Endothelial cell of umbilical vein (primary cell): Measurements from ENCODE around the gene FKBP2. TPM values are rescaled to one million over a fixed set of nuclear protein-coding genes. Genes with fewer than 3 reads are reported as not detected.

Experiments used
- BruUV-seq: library from RNA; stranded (reverse); fragments of 400-500 nt; replicated peaks from 2 replicates; lab custom pipeline; 2021; lab: Mats Ljungman, UMichigan
- CTCF ChIA-PET: fragments of 300-600, 350-600 bp; sonication (Branson Sonifier 250); formaldehyde crosslinking; loops from one replicate; lab custom pipeline; 2021; ENCODE audit warnings: antibody characterized with exemption, inconsistent platforms; lab: Charles Lee
- POLR2A ChIA-PET: fragments of 300-600, 350-600 bp; sonication (Branson Sonifier 250); formaldehyde crosslinking; loops from one replicate; lab custom pipeline; 2021; ENCODE audit warnings: antibody characterized with exemption, inconsistent platforms; lab: Charles Lee
- DNase-seq: peaks from one replicate; pipeline ENCODE4 v3.0.0-alpha.2; 2011; ENCODE audit warnings: low read depth, low spot score
- FAIRE-seq: peaks from 2 replicates; lab custom pipeline; 2011; peaks lifted over from hg19 to GRCh38; lab: Jason Lieb, UNC
- H2AFZ ChIP-seq: 2 replicates; pipeline ENCODE4 v1.6.0; 2012; ENCODE audit warnings: low read depth, low read length, control low read depth, inconsistent platforms
- H3K27ac ChIP-seq: 2 replicates; pipeline ENCODE4 v1.5.1; 2011; ENCODE audit warnings: low read depth, mild to moderate bottlenecking, control low read depth, low read length, moderate library complexity; ENCODE audit not compliant: insufficient read depth
- H3K27me3 ChIP-seq, 2 experiments: 2 replicates each; pipeline versions ENCODE4 v1.6.0 to v1.6.1; 2011; ENCODE audit warnings: low read length in 2 of 2, mixed read lengths in 1 of 2; ENCODE audit not compliant: control insufficient read depth in 2 of 2, insufficient read depth in 2 of 2
- H3K36me3 ChIP-seq, 2 experiments: 2 replicates in 1 of 2; 3 replicates in 1 of 2; pipeline ENCODE4 v1.5.1; 2011; ENCODE audit warnings: low read length in 2 of 2, mild to moderate bottlenecking in 1 of 2, moderate library complexity in 1 of 2; ENCODE audit not compliant: control insufficient read depth in 2 of 2, insufficient read depth in 2 of 2; ENCODE audit errors: extremely low read depth in 1 of 2
- H3K4me1 ChIP-seq: 3 replicates; pipeline ENCODE4 v1.5.1; 2011; ENCODE audit warnings: mild to moderate bottlenecking, low read length; ENCODE audit not compliant: control insufficient read depth, insufficient read depth; ENCODE audit errors: extremely low read depth
- H3K4me2 ChIP-seq: 2 replicates; pipeline ENCODE4 v1.6.1; 2011; ENCODE audit warnings: low read length, control low read depth, mixed read lengths; ENCODE audit not compliant: insufficient read depth
- H3K4me3 ChIP-seq, 3 experiments: fragments of 200-600 bp in 1 of 3; sonication (generic), shearing (Covaris generic) in 1 of 3; replicated peaks in 1 of 3; 2 replicates each; pipeline ENCODE4 v1.5.1; 2011 to 2016; ENCODE audit warnings: control low read depth in 3 of 3, low read length in 3 of 3, mild to moderate bottlenecking in 2 of 3, inconsistent platforms in 1 of 3, low read depth in 1 of 3, moderate library complexity in 1 of 3; ENCODE audit not compliant: insufficient read depth in 1 of 3
- H3K79me2 ChIP-seq: 2 replicates; pipeline ENCODE4 v1.6.0; 2012; ENCODE audit warnings: low read length, inconsistent platforms; ENCODE audit not compliant: control insufficient read depth, insufficient read depth
- H3K9ac ChIP-seq: replicated peaks from 2 replicates; pipeline ENCODE3; 2011; ENCODE audit warnings: low read length, control low read depth; ENCODE audit not compliant: insufficient read depth; ENCODE audit errors: extremely low read depth
- H3K9me1 ChIP-seq: replicated peaks from 3 replicates; pipeline ENCODE4 v1.6.0; 2011; ENCODE audit warnings: mild to moderate bottlenecking, low read length; ENCODE audit not compliant: control insufficient read depth, insufficient read depth; ENCODE audit errors: extremely low read depth
- H3K9me3 ChIP-seq: replicated peaks from 2 replicates; pipeline ENCODE4 v1.5.1; 2012; ENCODE audit warnings: low read length, inconsistent platforms; ENCODE audit not compliant: control insufficient read depth, insufficient read depth
- H4K20me1 ChIP-seq: replicated peaks from 2 replicates; pipeline ENCODE3; 2011; ENCODE audit warnings: mild to moderate bottlenecking, low read length; ENCODE audit not compliant: control insufficient read depth, insufficient read depth; ENCODE audit errors: extremely low read depth
- CTCF ChIP-seq, 2 donors: IDR thresholded peaks; 1 replicate in 1 of 2; 2 replicates in 1 of 2; pipeline ENCODE4 v1.5.1; 2011; ENCODE audit warnings: low read length in 2 of 2, mild to moderate bottlenecking in 2 of 2, moderate library complexity in 2 of 2, control low read depth in 1 of 2, inconsistent platforms in 1 of 2, low read depth in 1 of 2; ENCODE audit not compliant: insufficient read depth in 1 of 2; ENCODE audit errors: extremely low read depth in 1 of 2
- EZH2 ChIP-seq: IDR thresholded peaks from 2 replicates; pipeline ENCODE4 v1.6.1; 2012; ENCODE audit warnings: borderline replicate concordance, low read depth, mild to moderate bottlenecking, moderate library complexity, low read length, inconsistent platforms; ENCODE audit not compliant: severe bottlenecking
- FOS ChIP-seq: IDR thresholded peaks from 2 replicates; pipeline ENCODE4 v1.6.1; 2011; ENCODE audit warnings: mild to moderate bottlenecking, low read length, moderate library complexity, borderline replicate concordance; ENCODE audit not compliant: insufficient read depth
- GATA2 ChIP-seq: IDR thresholded peaks from 2 replicates; pipeline ENCODE4 v1.7.0; 2011; ENCODE audit warnings: low read depth, mild to moderate bottlenecking, moderate library complexity, mixed read lengths, low read length; ENCODE audit not compliant: insufficient read length, insufficient read depth
- JUN ChIP-seq: IDR thresholded peaks from 2 replicates; pipeline ENCODE4 v1.6.1; 2011; ENCODE audit warnings: borderline replicate concordance, low read depth; ENCODE audit not compliant: insufficient read length, insufficient read depth
- MAX ChIP-seq: IDR thresholded peaks from 2 replicates; pipeline ENCODE4 v1.6.1; 2011; ENCODE audit not compliant: insufficient read depth, insufficient read length
- MYC ChIP-seq: IDR thresholded peaks from one replicate; pipeline ENCODE4 v1.6.1; 2011; ENCODE audit warnings: mild to moderate bottlenecking, low read depth, low read length
- POLR2A ChIP-seq: IDR thresholded peaks from 2 replicates; pipeline ENCODE4 v1.6.1; 2012; ENCODE audit warnings: low read depth, mild to moderate bottlenecking, control low read depth, low read length
- POLR2AphosphoS5 ChIP-seq: IDR thresholded peaks from 2 replicates; pipeline ENCODE4 v1.6.1; 2012; ENCODE audit warnings: low read depth, mild to moderate bottlenecking, control low read depth, low read length, moderate library complexity; ENCODE audit not compliant: insufficient read depth
- dilution Hi-C: fragments of 300-500 bp; cut with MboI; formaldehyde crosslinking; loops from one replicate; pipeline ENCODE4 v1.15.0; 2019; ENCODE audit warnings: low sequenced_read_pairs; ENCODE audit not compliant: extremely low pct_ligation_motif_present
- intact Hi-C: fragments of 100-400 bp; cut with micrococcal nuclease; formaldehyde crosslinking; loops from one replicate; pipeline ENCODE4 v1.10.0; 2022
- polyA plus RNA-seq, 4 experiments: library from polyadenylated mRNA; depleted of rRNA in 3 of 4; stranded (reverse) in 3 of 4; unstranded in 1 of 4; fragments of >200 nt; gene quantifications; 2 replicates each; pipeline versions ENCODE4 v1.2.1 to v1.2.3, GENCODE V29; 2011 to 2012; ENCODE audit warnings: missing spikeins in 1 of 4
- total RNA-seq: library from RNA; stranded (reverse); gene quantifications from 2 replicates; pipeline ENCODE4 v1.2.3, GENCODE V29; 2021

Gene FKBP2
- total and polyA plus RNA-seq, 2 donors (not counting 3 experiments of a cell fraction or from before 2014, with no cell fraction given), result 48.5 to 74.4 TPM

DNA sequence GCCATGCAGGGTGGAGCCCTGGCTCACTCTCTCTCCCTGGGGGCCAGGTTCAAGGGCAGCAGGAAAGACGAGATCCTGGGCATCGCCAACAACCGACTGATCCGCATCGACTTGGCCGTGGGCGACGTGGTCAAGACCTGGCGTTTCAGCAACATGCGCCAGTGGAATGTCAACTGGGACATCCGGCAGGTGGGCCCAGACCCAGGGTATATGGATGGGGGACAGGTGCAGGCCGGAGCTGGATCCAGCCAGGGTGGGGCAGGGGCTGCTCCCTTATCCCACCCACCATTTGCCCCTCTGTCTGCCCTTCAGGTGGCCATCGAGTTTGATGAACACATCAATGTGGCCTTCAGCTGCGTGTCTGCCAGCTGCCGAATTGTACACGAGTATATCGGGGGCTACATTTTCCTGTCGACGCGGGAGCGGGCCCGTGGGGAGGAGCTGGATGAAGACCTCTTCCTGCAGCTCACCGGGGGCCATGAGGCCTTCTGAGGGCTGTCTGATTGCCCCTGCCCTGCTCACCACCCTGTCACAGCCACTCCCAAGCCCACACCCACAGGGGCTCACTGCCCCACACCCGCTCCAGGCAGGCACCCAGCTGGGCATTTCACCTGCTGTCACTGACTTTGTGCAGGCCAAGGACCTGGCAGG, 17.8 kb upstream of the FKBP2 start:
- H3K9me3 ChIP-seq, result no peaks in the 10 kb centered on the region
- dilution Hi-C loops, result no loop called here
- intact Hi-C loops, result no loop called here
- H4K20me1 ChIP-seq, result no peaks in the 10 kb centered on the region
- no peak for FAIRE-seq
- H3K4me1 ChIP-seq, result peaks cover 13% of the 10 kb centered on the region
- ChIA-PET CTCF (interaction anchor here (0.9 to 1.7 kb wide), 5 partner anchors 16 to 81 kb away, joined by 3 to 7 read pairs (median 4); no protein-coding TSS in a partner anchor), POLR2A (no interaction called here)
- H2AFZ ChIP-seq, result no peak overlapping the region
- H3K9me1 ChIP-seq, result no peaks in the 10 kb centered on the region
- peaks cover 0 to 6% of the 10 kb centered on the region in 2 experiments for H3K36me3 ChIP-seq
- DNase-seq, result no peak
- no peak overlapping the region for H3K27ac ChIP-seq
- no peak overlapping the region for H3K9ac ChIP-seq
- no peak for TF ChIP-seq MYC
- TF ChIP-seq POLR2A, result no peak
- TF ChIP-seq MAX, result no peak
- TF ChIP-seq CTCF (IDR thresholded peaks at IDR 0.05; ENCODE audit: extremely low read depth in 1 of 2, insufficient read depth in 1 of 2, low read depth in 1 of 2, low read length in 2 of 2), result no peak
- no peak for TF ChIP-seq FOS
- no peak for TF ChIP-seq EZH2
- no peak for TF ChIP-seq GATA2
- TF ChIP-seq JUN, result no peak
- no peak for TF ChIP-seq POLR2AphosphoS5
- H3K79me2 ChIP-seq, result peaks cover 8% of the 10 kb centered on the region
- H3K27me3 ChIP-seq, result no peaks in the 10 kb centered on the region
- H3K4me2 ChIP-seq, result no peak overlapping the region
- H3K4me3 ChIP-seq, result no peak overlapping the region
- BruUV-seq, result TSS peak; percentile 17
